H1 (cell line): Measurements from ENCODE around the gene CADPS. TPM values are rescaled to one million over a fixed set of nuclear protein-coding genes. Genes with fewer than 3 reads are reported as not detected.

Source experiments
- CTCF ChIA-PET: fragments of 300-600 bp; sonication (Branson Sonifier 250); formaldehyde crosslinking; loops from one replicate; lab custom pipeline; 2021; ENCODE audit not compliant: partially characterized antibody; lab: Charles Lee
- POLR2A ChIA-PET: fragments of 300-600 bp; sonication (Branson Sonifier 250); formaldehyde crosslinking; loops from one replicate; lab custom pipeline; 2021; ENCODE audit warnings: inconsistent platforms; ENCODE audit not compliant: partially characterized antibody; lab: Charles Lee
- DNase-seq, 2 experiments: peaks; one replicate each; pipeline versions ENCODE4 v3.0.0 to v3.0.0-alpha.2; 2010 to 2022; ENCODE audit warnings: low spot score in 2 of 2, low read depth in 1 of 2, mixed read lengths in 1 of 2
- FAIRE-seq: peaks from 2 replicates; lab custom pipeline; 2011; peaks lifted over from hg19 to GRCh38; lab: Jason Lieb, UNC
- H2AFZ ChIP-seq: 2 replicates; pipeline ENCODE4 v1.8.1; 2012; ENCODE audit warnings: low read length, inconsistent platforms
- H2AK5ac ChIP-seq: 2 replicates; pipeline ENCODE4 v1.6.1; 2013; ENCODE audit warnings: low read depth, low read length
- H2BK120ac ChIP-seq: replicated peaks from 2 replicates; pipeline ENCODE3; 2013; ENCODE audit warnings: low read depth, low read length, inconsistent platforms
- H2BK12ac ChIP-seq: 2 replicates; pipeline ENCODE4 v1.6.1; 2013; ENCODE audit warnings: low read depth, low read length
- H2BK15ac ChIP-seq: 2 replicates; pipeline ENCODE4 v1.6.1; 2013; ENCODE audit warnings: low read length
- H2BK20ac ChIP-seq: 2 replicates; pipeline ENCODE4 v1.6.1; 2013; ENCODE audit warnings: low read length
- H2BK5ac ChIP-seq: 2 replicates; pipeline ENCODE4 v1.6.1; 2013; ENCODE audit warnings: low read depth, low read length
- H3K14ac ChIP-seq: 2 replicates; pipeline ENCODE4 v1.6.1; 2013; ENCODE audit warnings: inconsistent platforms; ENCODE audit not compliant: insufficient read length
- H3K18ac ChIP-seq: 2 replicates; pipeline ENCODE4 v1.6.1; 2013; ENCODE audit warnings: low read length; ENCODE audit errors: extremely low read depth
- H3K23ac ChIP-seq: 2 replicates; pipeline ENCODE4 v1.6.1; 2013; ENCODE audit warnings: inconsistent platforms; ENCODE audit not compliant: insufficient read length
- H3K23me2 ChIP-seq: 2 replicates; pipeline ENCODE4 v1.6.1; 2013; ENCODE audit warnings: low read depth, low read length
- H3K27ac ChIP-seq: 2 replicates; pipeline ENCODE4 v1.6.1; 2011; ENCODE audit warnings: low read depth, low read length, inconsistent platforms
- H3K27me3 ChIP-seq, 4 experiments: replicated peaks in 1 of 4; 1 replicate in 1 of 4; 2 replicates in 3 of 4; pipeline versions ENCODE4 v1.6.1 to v1.8.1; 2011 to 2013; ENCODE audit warnings: low read length in 3 of 4, mild to moderate bottlenecking in 3 of 4, inconsistent platforms in 2 of 4, mixed read lengths in 2 of 4, moderate library complexity in 1 of 4; ENCODE audit not compliant: control insufficient read depth in 3 of 4, insufficient read depth in 3 of 4; ENCODE audit errors: extremely low read depth in 1 of 4
- H3K36me3 ChIP-seq, 4 experiments: 2 replicates each; pipeline versions ENCODE4 v1.6.1 to v1.8.1; 2011 to 2013; ENCODE audit warnings: mild to moderate bottlenecking in 4 of 4, low read length in 3 of 4, moderate library complexity in 2 of 4, control low read depth in 1 of 4, inconsistent platforms in 1 of 4; ENCODE audit not compliant: insufficient read depth in 4 of 4, control insufficient read depth in 2 of 4
- H3K4ac ChIP-seq: replicated peaks from 2 replicates; pipeline ENCODE3; 2013; ENCODE audit warnings: low read length, low read depth, mixed read lengths, inconsistent platforms; ENCODE audit not compliant: insufficient read length
- H3K4me1 ChIP-seq, 4 experiments: replicated peaks in 1 of 4; 1 replicate in 1 of 4; 2 replicates in 3 of 4; pipeline versions ENCODE4 v1.6.1 to v1.8.1; 2011 to 2013; ENCODE audit warnings: low read length in 3 of 4, inconsistent platforms in 2 of 4, mixed read lengths in 1 of 4; ENCODE audit not compliant: insufficient read depth in 4 of 4, control insufficient read depth in 3 of 4
- H3K4me2 ChIP-seq, 2 experiments: 2 replicates each; pipeline versions ENCODE4 v1.6.1 to v1.8.1; 2011 to 2013; ENCODE audit warnings: low read depth in 2 of 2, low read length in 2 of 2, control low read depth in 1 of 2, inconsistent platforms in 1 of 2, mild to moderate bottlenecking in 1 of 2; ENCODE audit not compliant: insufficient read depth in 1 of 2
- H3K4me3 ChIP-seq, 4 experiments: fragments of 200-600, 300-600 bp in 1 of 4; sonication (generic), shearing (Covaris generic), sonication (Bioruptor Twin) in 1 of 4; 2 replicates each; pipeline versions ENCODE4 v1.5.1 to v1.8.1; 2011 to 2016; ENCODE audit warnings: low read length in 4 of 4, low read depth in 3 of 4, control low read depth in 2 of 4, inconsistent platforms in 2 of 4, mild to moderate bottlenecking in 2 of 4, mixed read lengths in 1 of 4, moderate library complexity in 1 of 4; ENCODE audit not compliant: insufficient read depth in 2 of 4; ENCODE audit errors: extremely low read depth in 1 of 4
- H3K56ac ChIP-seq: replicated peaks from 2 replicates; pipeline ENCODE3; 2013; ENCODE audit warnings: low read depth, mild to moderate bottlenecking, mixed read lengths, low read length, inconsistent platforms; ENCODE audit not compliant: insufficient read length
- H3K79me1 ChIP-seq: 2 replicates; pipeline ENCODE4 v1.6.1; 2013; ENCODE audit warnings: low read depth, low read length, control low read depth
- H3K79me2 ChIP-seq, 2 experiments: 2 replicates each; pipeline versions ENCODE4 v1.6.1 to v1.8.1; 2012 to 2013; ENCODE audit warnings: low read length in 2 of 2, mild to moderate bottlenecking in 2 of 2, inconsistent platforms in 1 of 2; ENCODE audit not compliant: insufficient read depth in 2 of 2, control insufficient read depth in 1 of 2
- H3K9ac ChIP-seq, 4 experiments: replicated peaks in 1 of 4; 1 replicate in 1 of 4; 2 replicates in 3 of 4; pipeline versions ENCODE4 v1.6.1 to v1.8.1; 2011 to 2013; ENCODE audit warnings: low read depth in 3 of 4, low read length in 3 of 4, control low read depth in 2 of 4, mild to moderate bottlenecking in 2 of 4, moderate library complexity in 2 of 4, inconsistent platforms in 1 of 4; ENCODE audit errors: extremely low read depth in 1 of 4
- H3K9me3 ChIP-seq, 2 experiments: 2 replicates each; pipeline versions ENCODE4 v1.6.1 to v1.8.1; 2012 to 2013; ENCODE audit warnings: mild to moderate bottlenecking in 2 of 2, moderate library complexity in 2 of 2, control low read depth in 1 of 2, inconsistent platforms in 1 of 2, low read depth in 1 of 2, low read length in 1 of 2, mixed read lengths in 1 of 2; ENCODE audit not compliant: insufficient read depth in 2 of 2
- H4K20me1 ChIP-seq, 2 experiments: replicated peaks in 1 of 2; 2 replicates each; pipeline versions ENCODE3 to v1.8.1; 2011 to 2013; ENCODE audit warnings: inconsistent platforms in 2 of 2, low read length in 2 of 2, mild to moderate bottlenecking in 1 of 2; ENCODE audit not compliant: insufficient read depth in 2 of 2, control insufficient read depth in 1 of 2
- H4K5ac ChIP-seq: 2 replicates; pipeline ENCODE4 v1.6.1; 2013; ENCODE audit warnings: low read length, low read depth, mixed read lengths, inconsistent platforms; ENCODE audit not compliant: insufficient read length
- H4K8ac ChIP-seq: 2 replicates; pipeline ENCODE4 v1.8.0; 2013; ENCODE audit warnings: mild to moderate bottlenecking, moderate library complexity, low read length, inconsistent platforms; ENCODE audit not compliant: insufficient read depth; ENCODE audit errors: extremely low read depth
- H4K91ac ChIP-seq: replicated peaks from 2 replicates; pipeline ENCODE3; 2013; ENCODE audit warnings: low read length, mixed read lengths, inconsistent platforms; ENCODE audit not compliant: insufficient read length
- ATF2 ChIP-seq: IDR thresholded peaks from 2 replicates; pipeline ENCODE4 v1.6.1; 2012; ENCODE audit warnings: low read length, inconsistent platforms
- BACH1 ChIP-seq: IDR thresholded peaks from 2 replicates; pipeline ENCODE4 v1.6.1; 2012; ENCODE audit warnings: low read length, improper control_type of control experiment
- CBX5 ChIP-seq: fragments of 300-800, 300-1000 bp; sonication (generic); IDR thresholded peaks from 2 replicates; pipeline ENCODE4 v1.7.1; 2016; ENCODE audit warnings: antibody characterized with exemption, low read length, low read depth
- CREB1 ChIP-seq: IDR thresholded peaks from 2 replicates; pipeline ENCODE4 v1.6.1; 2012; ENCODE audit warnings: inconsistent platforms
- GABPA ChIP-seq: IDR thresholded peaks from 2 replicates; pipeline ENCODE4 v1.6.1; 2011; ENCODE audit warnings: mild to moderate bottlenecking, low read length, moderate library complexity, borderline replicate concordance; ENCODE audit not compliant: insufficient read depth
- JUN ChIP-seq: IDR thresholded peaks from 2 replicates; pipeline ENCODE4 v1.6.1; 2011; ENCODE audit warnings: low read depth, mild to moderate bottlenecking, improper control_type of control experiment, low read length
- KDM1A ChIP-seq: fragments of 200-600, 300-600 bp; sonication (generic); IDR thresholded peaks from 2 replicates; pipeline ENCODE4 v1.7.1; 2016; ENCODE audit warnings: mild to moderate bottlenecking, low read length, borderline replicate concordance
- NANOG ChIP-seq: IDR thresholded peaks from 2 replicates; pipeline ENCODE4 v1.6.1; 2011; ENCODE audit warnings: low read length, low read depth, mild to moderate bottlenecking, inconsistent platforms; ENCODE audit not compliant: insufficient read depth, poor library complexity, severe bottlenecking
- SP2 ChIP-seq: IDR thresholded peaks from 2 replicates; pipeline ENCODE4 v1.6.1; 2012; ENCODE audit warnings: mild to moderate bottlenecking, low read length, inconsistent platforms
- TBP ChIP-seq: IDR thresholded peaks from 2 replicates; pipeline ENCODE4 v1.6.1; 2011; ENCODE audit warnings: low read depth, low read length, improper control_type of control experiment
- USF2 ChIP-seq: IDR thresholded peaks from 2 replicates; pipeline ENCODE4 v1.6.1; 2011; ENCODE audit warnings: low read length, improper control_type of control experiment
- WGBS, 2 experiments: shearing (Covaris generic) in 1 of 2; methylation state at CpG; one replicate each; pipeline versions ENCODE4 v1.1.6 to v1.1.7; 2013 to 2015; ENCODE audit warnings: low lambda C conversion rate in 2 of 2, mixed read lengths in 2 of 2, inconsistent platforms in 1 of 2, low coverage in 1 of 2, missing lambda C conversion rate in 1 of 2; ENCODE audit not compliant: insufficient replicate concordance in 2 of 2, insufficient coverage in 1 of 2, insufficient read length in 1 of 2; ENCODE audit errors: extremely low coverage in 1 of 2, missing lambda C conversion rate in 1 of 2; 5-methylcytosine and 5-hydroxymethylcytosine counted together
- polyA plus RNA-seq, 7 experiments: library from polyadenylated mRNA; depleted of rRNA in 3 of 7; stranded (reverse) in 5 of 7; unstranded in 2 of 7; fragments of >200 nt in 5 of 7; fragments of 200-250 nt in 2 of 7; gene quantifications; 1 replicate in 5 of 7; 2 replicates in 1 of 7; 4 replicates in 1 of 7; pipeline versions ENCODE4 v1.2.1 to v1.2.3, GENCODE V29; 2011 to 2013; ENCODE audit warnings: missing spikeins in 2 of 7, mixed read lengths in 2 of 7
- total RNA-seq: library from RNA; stranded (reverse); fragmentation: NEBNext Ultra II Directional; extraction: Animal tissue kit (Norgen Biotek cat#: 25700); gene quantifications from 2 replicates; pipeline ENCODE4 v1.2.1, GENCODE V29; 2021

Gene CADPS
- total and polyA plus RNA-seq, 2 of the 8 experiments (the other 6 are each of a cell fraction or from before 2014, with no cell fraction given), result 7.1 to 10.2 TPM

GRCh38 chr3:62480056-62480455 lies 395.2 kb downstream of the CADPS start:
- Histone ChIP-seq H3K14ac (no peak overlapping the region), H3K4me1 (peaks cover 0 to 3% (median 2%) of the 10 kb centered on the region in 4 experiments; a peak in 4 of 7 replicates), H3K9me3 (no peaks in the 10 kb centered on the region), H4K8ac (no peak overlapping the region), H3K4ac (no peak overlapping the region), H3K23ac (no peak overlapping the region), H4K5ac (no peak overlapping the region), H4K20me1 (no peaks in the 10 kb centered on the region), H3K4me3 (no peak overlapping the region), H4K91ac (no peak overlapping the region), H3K4me2 (no peak overlapping the region), H3K27ac (no peak overlapping the region), H3K56ac (no peak overlapping the region), H2BK12ac (no peak overlapping the region), H3K27me3 (no peaks in the 10 kb centered on the region), H3K79me1 (no peaks in the 10 kb centered on the region), H2BK5ac (no peak overlapping the region), H3K18ac (no peak overlapping the region), H3K23me2 (no peaks in the 10 kb centered on the region), H2BK15ac (no peak overlapping the region), H2AFZ (no peak overlapping the region), H3K36me3 (no peaks in the 10 kb centered on the region), H3K79me2 (no peaks in the 10 kb centered on the region), H2BK20ac (no peak overlapping the region), H2BK120ac (no peak overlapping the region), H2AK5ac (no peak overlapping the region), H3K9ac (no peak overlapping the region)
- no peak for FAIRE-seq
- POLR2A ChIA-PET, result interaction anchor here (1.1 kb wide), 1 partner anchor 10 kb away, joined by 5 read pairs; no protein-coding TSS in a partner anchor
- CTCF ChIA-PET, result interaction anchor here (1.4 to 2.0 kb wide), 2 partner anchors 16 to 148 kb away, joined by 4 read pairs; no protein-coding TSS in a partner anchor
- no peak for DNase-seq
- WGBS, 2 experiments, result 97% methylated on average over 1 of the region's 1 CpG; no CpG with 5 or more reads in 1 of the 2 experiments
- TF ChIP-seq USF2 (no peak), ATF2 (no peak), NANOG (no peak), CBX5 (no peak), JUN (no peak), BACH1 (no peak), KDM1A (no peak), CREB1 (no peak), TBP (no peak), GABPA (no peak), SP2 (no peak)
